Measurements from ENCODE around the gene MPZL1.
A peak's percentile ranks its signal among the peaks of the same experiment; 100 is the strongest.

The MPZL1 gene

GRCh38 chr1:167721617-167722151 is at the start of gene MPZL1:
Gene MPZL1 (plus strand): TSS chr1:167721982. CDS start chr1:167722152, 170 bp downstream.
- peak; percentile 89 for DNase-seq

GRCh38 chr1:167672831-167673230 is 49.0 kb upstream of the MPZL1 start:
- DNase-seq, result no peak

- DNase-seq, result no peak
Observed at GRCh38 chr1:167673265-167673664, 48.5 kb upstream of the MPZL1 start.

- DNase-seq, result no peak
Observed at GRCh38 chr1:167674156-167674555, 47.6 kb upstream of the MPZL1 start.

GRCh38 chr1:167675440-167675839 is 46.3 kb upstream of the MPZL1 start:
- DNase-seq, result no peak

- no peak for DNase-seq
Observed at GRCh38 chr1:167676205-167676915, 45.4 kb upstream of the MPZL1 start.

- no peak for DNase-seq
Observed at GRCh38 chr1:167676916-167677848, 44.6 kb upstream of the MPZL1 start.

GRCh38 chr1:167678422-167678821 is 43.4 kb upstream of the MPZL1 start:
- DNase-seq, result no peak

- DNase-seq, result no peak
Observed at GRCh38 chr1:167678838-167679237, 42.9 kb upstream of the MPZL1 start.

GRCh38 chr1:167679714-167680113 is 42.1 kb upstream of the MPZL1 start:
- no peak for DNase-seq

GRCh38 chr1:167681024-167681423 is 40.8 kb upstream of the MPZL1 start:
- DNase-seq, result no peak

GRCh38 chr1:167681451-167682098 is 40.2 kb upstream of the MPZL1 start:
- DNase-seq, result no peak

- no peak for DNase-seq
Observed at GRCh38 chr1:167683226-167683625, 38.6 kb upstream of the MPZL1 start.

- DNase-seq, result no peak
Observed at GRCh38 chr1:167683641-167684502, 37.9 kb upstream of the MPZL1 start.

- DNase-seq, result no peak
Observed at GRCh38 chr1:167685844-167686243, 35.9 kb upstream of the MPZL1 start.

GRCh38 chr1:167687919-167688519 is 33.8 kb upstream of the MPZL1 start:
- DNase-seq, result peak; percentile 70

- DNase-seq, result no peak
Observed at GRCh38 chr1:167689567-167689920, 32.2 kb upstream of the MPZL1 start.

- no peak for DNase-seq
Observed at GRCh38 chr1:167690053-167690452, 31.7 kb upstream of the MPZL1 start.

GRCh38 chr1:167693425-167694045 is 28.2 kb upstream of the MPZL1 start:
- DNase-seq, result no peak

GRCh38 chr1:167694691-167695090 is 27.1 kb upstream of the MPZL1 start:
- DNase-seq, result no peak

- DNase-seq, result no peak
Observed at GRCh38 chr1:167695147-167695546, 26.6 kb upstream of the MPZL1 start.

Measured in NCI-H146 (cell line).